Activated effector memory CD4-positive, alpha-beta T cell treated with anti-CD3 and anti-CD28 coated beads, Interleukin-2, amount 50 U/mL, for 16 hours (primary cell): ENCODE data around the gene PCDHGA6.
"Not testable (repeated sequence)": the region's sequence is repeated elsewhere in the genome, so short reads cannot be mapped to it uniquely, and the experiment has no call there.

Experiments
- DNase-seq: peaks from one replicate; pipeline ENCODE4 v3.0.0-alpha.2; 2020

PCDHGA6 gene

GRCh38 chr5:141394401-141395187, 20.9 kb downstream of the PCDHGA6 start:
- DNase-seq = not testable (repeated sequence)

- DNase-seq = peak; percentile 78
These were observed 24.3 kb downstream of the PCDHGA6 start, which contains the start of gene PCDHGB5 for GRCh38 chr5:141397756-141398551. PCDHGB5 (plus strand) TSS chr5:141397947; CDS start chr5:141398128, 181 bp downstream.

- DNase-seq = no peak
These were observed 24.9 kb downstream of the PCDHGA6 start for GRCh38 chr5:141398608-141399007.

GRCh38 chr5:141399555-141400258, 26.0 kb downstream of the PCDHGA6 start:
- DNase-seq = no peak

- no peak for DNase-seq
These were observed 29.0 kb downstream of the PCDHGA6 start, which contains the start of gene PCDHGA9 for GRCh38 chr5:141402553-141403243. PCDHGA9 (plus strand) TSS chr5:141402778; CDS start chr5:141402953, 175 bp downstream.

- no peak for DNase-seq
These were observed 29.7 kb downstream of the PCDHGA6 start for GRCh38 chr5:141403387-141403786.

- DNase-seq = peak; percentile 74
These were observed 34.3 kb downstream of the PCDHGA6 start, which contains the start of gene PCDHGB6 for GRCh38 chr5:141407790-141408505. PCDHGB6 (plus strand) TSS chr5:141408021; CDS start chr5:141408203, 182 bp downstream.

- DNase-seq = no peak
These were observed 36.1 kb downstream of the PCDHGA6 start for GRCh38 chr5:141409598-141410306.

GRCh38 chr5:141411575-141411974, 37.9 kb downstream of the PCDHGA6 start:
- no peak for DNase-seq

GRCh38 chr5:141412854-141413539, 39.3 kb downstream of the PCDHGA6 start, which contains the start of gene PCDHGA10:
PCDHGA10 (plus strand) TSS chr5:141412987; CDS start chr5:141413176, 189 bp downstream.
- peak; percentile 83 for DNase-seq

GRCh38 chr5:141413540-141414069, 39.9 kb downstream of the PCDHGA6 start:
- no peak for DNase-seq

- DNase-seq = not testable (repeated sequence)
These were observed 41.0 kb downstream of the PCDHGA6 start for GRCh38 chr5:141414548-141415274.

GRCh38 chr5:141415275-141415618, 41.6 kb downstream of the PCDHGA6 start:
- not testable (repeated sequence) for DNase-seq

- DNase-seq = peak; percentile 80
These were observed 43.9 kb downstream of the PCDHGA6 start, which contains the start of gene PCDHGB7 for GRCh38 chr5:141417494-141418172. PCDHGB7 (plus strand) TSS chr5:141417677; CDS start chr5:141417860, 183 bp downstream.

- no peak for DNase-seq
These were observed 45.6 kb downstream of the PCDHGA6 start for GRCh38 chr5:141419074-141419880.

- no peak for DNase-seq
These were observed 47.3 kb downstream of the PCDHGA6 start, which contains the start of gene PCDHGA11 for GRCh38 chr5:141420855-141421488. PCDHGA11 (plus strand) TSS chr5:141421051; CDS start chr5:141421228, 177 bp downstream.

- no peak for DNase-seq
These were observed 47.8 kb downstream of the PCDHGA6 start for GRCh38 chr5:141421489-141421855.
